PC-9 (cell line): ENCODE data around the gene PRRX2. TPM values are rescaled to one million over a fixed set of nuclear protein-coding genes. Genes with fewer than 3 reads are reported as not detected.

Experiments used
- BruUV-seq: library from RNA; stranded (reverse); fragments of 400-500 nt; replicated peaks from 2 replicates; lab custom pipeline; 2021; lab: Mats Ljungman, UMichigan
- CTCF ChIA-PET: fragments of 300-600 bp; sonication (Branson Sonifier 250); formaldehyde crosslinking; loops from one replicate; lab custom pipeline; 2022; ENCODE audit warnings: antibody characterized with exemption; lab: Charles Lee
- POLR2A ChIA-PET: fragments of 300-600 bp; sonication (Branson Sonifier 250); formaldehyde crosslinking; loops from one replicate; lab custom pipeline; 2022; ENCODE audit warnings: antibody characterized with exemption; ENCODE audit not compliant: unreplicated experiment; lab: Charles Lee
- DNase-seq, 2 experiments: peaks; one replicate each; pipeline versions ENCODE4 v3.0.0 to v3.0.0-alpha.2; 2015 to 2022; ENCODE audit warnings: mixed read lengths in 1 of 2
- H2AFZ ChIP-seq: fragments of 200-600 bp; sonication (generic); 2 replicates; pipeline ENCODE4 v1.8.1; 2017; ENCODE audit warnings: antibody characterized with exemption
- H3F3A ChIP-seq: fragments of 200-600 bp; sonication (generic); 2 replicates; pipeline ENCODE4 v1.8.1; 2017; ENCODE audit warnings: antibody characterized with exemption, mild to moderate bottlenecking, low read depth; ENCODE audit not compliant: insufficient read depth
- H3K27ac ChIP-seq: fragments of 200-600 bp; sonication (generic); 2 replicates; pipeline ENCODE4 v1.6.1; 2016; ENCODE audit warnings: mixed run types
- H3K27me3 ChIP-seq: fragments of 200-600 bp; sonication (generic); 2 replicates; pipeline ENCODE4 v1.6.1; 2016; ENCODE audit warnings: low read depth, mixed run types; ENCODE audit not compliant: insufficient read depth
- H3K36me3 ChIP-seq: fragments of 200-600 bp; sonication (generic); 2 replicates; pipeline ENCODE4 v1.6.1; 2016; ENCODE audit warnings: low read depth, mixed run types
- H3K4me1 ChIP-seq: fragments of 200-600 bp; sonication (generic); replicated peaks from 2 replicates; pipeline ENCODE4 v1.6.1; 2016; ENCODE audit warnings: mixed run types; ENCODE audit not compliant: insufficient read depth
- H3K4me2 ChIP-seq: fragments of 200-600 bp; sonication (generic); 2 replicates; pipeline ENCODE4 v1.6.1; 2017; ENCODE audit warnings: mixed run types
- H3K4me3 ChIP-seq: fragments of 200-600 bp; sonication (generic); 2 replicates; pipeline ENCODE4 v1.6.1; 2016; ENCODE audit warnings: mixed run types
- H3K79me2 ChIP-seq: fragments of 200-600 bp; sonication (generic); 2 replicates; pipeline ENCODE4 v1.6.1; 2017; ENCODE audit warnings: low read depth, mixed run types
- H3K9me2 ChIP-seq: fragments of 200-600 bp; sonication (generic); 2 replicates; pipeline ENCODE4 v1.8.1; 2017; ENCODE audit warnings: mild to moderate bottlenecking; ENCODE audit not compliant: insufficient read depth
- H3K9me3 ChIP-seq: fragments of 200-600 bp; sonication (generic); 2 replicates; pipeline ENCODE4 v1.8.1; 2016; ENCODE audit warnings: low read depth; ENCODE audit not compliant: insufficient read depth
- H4K20me1 ChIP-seq: fragments of 200-600 bp; sonication (generic); 2 replicates; pipeline ENCODE4 v1.8.1; 2017; ENCODE audit not compliant: insufficient read depth
- CTCF ChIP-seq: fragments of 200-600 bp; sonication (generic); conservative IDR thresholded peaks from 2 replicates; pipeline ENCODE4 v1.6.1; 2017; ENCODE audit warnings: mixed run types, antibody characterized with exemption, mild to moderate bottlenecking, moderate library complexity
- EZH2 ChIP-seq: fragments of 200-600 bp; sonication (generic); IDR thresholded peaks from 2 replicates; pipeline ENCODE4 v1.8.0; 2017; ENCODE audit warnings: antibody characterized with exemption, low read depth
- intact Hi-C: fragments of 100-400 bp; cut with micrococcal nuclease; formaldehyde crosslinking; loops from one replicate; pipeline ENCODE4 v1.10.0; 2022; ENCODE audit not compliant: unreplicated experiment
- total RNA-seq: library from RNA; stranded (reverse); gene quantifications from 2 replicates; pipeline ENCODE4 v1.2.3, GENCODE V29; 2021

PRRX2 gene
- total RNA-seq, 1 experiment from 2014 or later = 0.98 TPM

- no peaks in the 10 kb centered on the region for H3K36me3 ChIP-seq
- peaks cover 28% of the 10 kb centered on the region for H3K4me1 ChIP-seq
- no peak for DNase-seq
- intact Hi-C loops = no loop called here
- POLR2A ChIA-PET = no interaction called here
- H3K9me3 ChIP-seq = no peaks in the 10 kb centered on the region
- no peaks in the 10 kb centered on the region for H3K27me3 ChIP-seq
- BruUV-seq = no TSS peak
- no peak overlapping the region for H3K4me3 ChIP-seq
- no peaks in the 10 kb centered on the region for H3K79me2 ChIP-seq
- no peaks in the 10 kb centered on the region for H3K9me2 ChIP-seq
- H2AFZ ChIP-seq = no peak overlapping the region
- CTCF ChIA-PET = no interaction called here
- no peak overlapping the region for H3K4me2 ChIP-seq
- peaks cover 32% of the 10 kb centered on the region for H3F3A ChIP-seq
- H3K27ac ChIP-seq = no peak overlapping the region
- H4K20me1 ChIP-seq = no peaks in the 10 kb centered on the region
- no peak for TF ChIP-seq EZH2
- TF ChIP-seq CTCF = no peak
Measured at GRCh38 chr9:129769669-129770068, 104.2 kb downstream of the PRRX2 start.

- no peak for DNase-seq
- H3K4me2 ChIP-seq = no peak overlapping the region
- no peaks in the 10 kb centered on the region for H3K79me2 ChIP-seq
- no peak overlapping the region for H3K4me3 ChIP-seq
- peaks cover 26% of the 10 kb centered on the region for H3F3A ChIP-seq
- intact Hi-C loops = no loop called here
- no TSS peak for BruUV-seq
- TF ChIP-seq EZH2 (no peak), CTCF (no peak)
- no peaks in the 10 kb centered on the region for H3K9me3 ChIP-seq
- peaks cover 38% of the 10 kb centered on the region for H3K4me1 ChIP-seq
- H3K9me2 ChIP-seq = no peaks in the 10 kb centered on the region
- no peaks in the 10 kb centered on the region for H4K20me1 ChIP-seq
- CTCF ChIA-PET = no interaction called here
- no peak overlapping the region for H3K27ac ChIP-seq
- H3K27me3 ChIP-seq = no peaks in the 10 kb centered on the region
- no peaks in the 10 kb centered on the region for H3K36me3 ChIP-seq
- POLR2A ChIA-PET = no interaction called here
- no peak overlapping the region for H2AFZ ChIP-seq
Measured at GRCh38 chr9:129770741-129771140, 105.3 kb downstream of the PRRX2 start.

Other genes starting within 250 kb of the PRRX2 start
- 0.38 TPM in 1 of 2 replicates, not detected in the other for gene C9orf50, start 44.5 kb upstream of the PRRX2 start, total RNA-seq
- gene NTMT1, start 39.5 kb upstream of the PRRX2 start, total RNA-seq = 52.5 and 53.1 TPM in 2 replicates
- 19.3 and 20.2 TPM in 2 replicates for gene ASB6, start 23.5 kb upstream of the PRRX2 start, total RNA-seq
- gene PTGES, start 87.4 kb downstream of the PRRX2 start, total RNA-seq = 116 and 119 TPM in 2 replicates
- gene TOR1B, start 137.5 kb downstream of the PRRX2 start, total RNA-seq = 26.5 and 30.5 TPM in 2 replicates
- gene TOR1A, start 158.5 kb downstream of the PRRX2 start, total RNA-seq = 33.8 and 43.5 TPM in 2 replicates
- 39.2 and 51.7 TPM in 2 replicates for gene C9orf78, start 169.6 kb downstream of the PRRX2 start, total RNA-seq
- 22.1 and 27.8 TPM in 2 replicates for gene USP20, start 169.8 kb downstream of the PRRX2 start, total RNA-seq